Muscle layer of colon (tissue), 2 donors: Measurements from ENCODE around the gene KCNJ10.

Experiments
- H3K27ac ChIP-seq: one replicate; pipeline ENCODE4 v1.7.0; 2013; ENCODE audit warnings: low read depth, mild to moderate bottlenecking, low read length, moderate library complexity
- H3K27me3 ChIP-seq, 2 donors: one replicate each; pipeline ENCODE4 v1.7.0; 2013; ENCODE audit warnings: low read length in 2 of 2, mild to moderate bottlenecking in 2 of 2; ENCODE audit not compliant: insufficient read depth in 2 of 2, control insufficient read depth in 1 of 2
- H3K36me3 ChIP-seq: one replicate; pipeline ENCODE4 v1.7.0; 2013; ENCODE audit warnings: mild to moderate bottlenecking, low read length; ENCODE audit not compliant: insufficient read depth
- H3K4me1 ChIP-seq: one replicate; pipeline ENCODE4 v1.7.0; 2013; ENCODE audit warnings: mild to moderate bottlenecking, low read length; ENCODE audit not compliant: insufficient read depth
- H3K4me3 ChIP-seq, 2 donors: one replicate each; pipeline ENCODE4 v1.7.0; 2013; ENCODE audit warnings: low read length in 2 of 2, low read depth in 1 of 2, mild to moderate bottlenecking in 1 of 2, moderate library complexity in 1 of 2
- H3K9ac ChIP-seq: one replicate; pipeline ENCODE4 v1.7.0; 2013; ENCODE audit warnings: low read length
- H3K9me3 ChIP-seq: one replicate; pipeline ENCODE4 v1.7.0; 2013; ENCODE audit warnings: mild to moderate bottlenecking, low read length
- donor health status: abdominal sarcoma.
- donor health status: Adenocarcinoma of cecum.

The KCNJ10 gene

DNA sequence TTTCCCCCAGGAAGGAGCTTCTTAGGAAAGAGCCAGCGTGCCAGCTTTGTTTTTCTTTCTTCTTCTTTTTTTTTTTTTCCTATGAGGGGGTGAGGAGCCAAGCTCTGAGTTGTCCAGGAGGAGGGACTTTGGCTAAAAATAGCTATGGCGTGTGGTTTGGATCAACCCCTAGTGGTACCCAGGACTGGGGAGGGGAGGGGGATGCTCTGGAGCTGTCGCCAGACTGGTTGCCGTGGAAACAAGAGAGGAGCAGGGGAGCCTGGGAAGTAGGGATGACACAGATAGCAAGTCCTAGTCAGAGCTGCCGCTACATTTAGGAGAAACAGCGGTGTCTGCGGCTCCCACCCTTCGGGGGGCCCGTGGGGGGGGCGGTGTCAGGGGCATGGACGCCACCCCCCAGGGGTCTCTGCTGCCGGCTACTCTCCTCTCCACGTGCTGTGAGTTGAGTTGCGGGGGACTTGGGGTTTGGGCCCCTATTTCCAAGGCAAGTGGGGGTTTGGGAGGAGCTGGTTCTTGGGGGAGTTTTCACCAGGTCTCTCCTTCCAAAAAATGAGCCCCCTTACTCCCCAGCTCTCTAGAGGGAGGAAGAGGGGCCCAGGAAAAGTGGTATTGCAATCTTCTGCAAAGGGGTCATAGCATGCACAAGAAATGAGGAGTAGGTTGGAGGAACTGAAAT lies 11.4 kb upstream of the KCNJ10 start, which contains the start of gene KCNJ9:
Gene KCNJ9 (plus strand): TSS at position 278 of the 676 bp plus-strand sequence. CDS start 2,493 bp downstream, outside the sequence.
- no peak within 1 kb of the TSS for H3K9ac ChIP-seq
- no peak within 1 kb of the TSS for H3K27ac ChIP-seq
- H3K4me1 ChIP-seq = peaks cover 8% of the 10 kb centered on the region
- H3K4me3 ChIP-seq = no peak within 1 kb of the TSS
- peaks cover 29 to 38% of the 10 kb centered on the region in 2 donors for H3K27me3 ChIP-seq
- no peaks in the 10 kb centered on the region for H3K36me3 ChIP-seq
- H3K9me3 ChIP-seq = no peaks in the 10 kb centered on the region

DNA sequence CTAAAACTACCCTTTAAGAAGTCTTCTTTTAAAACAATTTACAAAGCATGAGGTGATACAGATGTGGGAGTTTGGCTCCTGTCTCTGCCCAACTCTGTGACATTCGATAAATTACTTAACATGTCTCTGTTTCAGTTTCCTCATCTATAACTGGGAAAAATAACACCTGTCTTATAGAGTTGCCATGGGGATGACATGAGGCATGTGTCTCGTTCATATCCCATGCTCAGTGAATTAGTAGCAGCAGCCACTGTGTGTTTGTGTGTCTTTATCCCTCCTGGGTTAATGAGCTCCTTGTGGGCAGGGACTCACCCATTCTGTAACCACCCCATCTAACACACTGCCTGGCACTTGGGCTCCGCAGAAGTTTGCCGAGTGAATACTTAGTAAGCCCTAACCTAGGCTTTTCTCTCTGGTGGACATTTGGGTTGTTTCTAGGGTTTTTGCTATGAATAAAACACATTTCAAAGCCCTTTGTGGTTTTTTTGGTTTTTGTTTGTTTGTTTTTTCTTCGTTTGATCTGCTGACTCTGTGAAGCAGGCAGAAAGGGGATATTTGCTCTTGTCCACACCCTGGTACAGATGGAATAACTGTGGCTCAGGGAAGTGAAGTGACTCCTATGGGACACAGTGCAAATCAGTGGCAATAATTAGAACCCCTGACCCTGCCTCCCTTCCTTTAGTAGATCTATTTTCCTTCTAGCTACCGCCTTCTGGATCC lies 10.6 kb upstream of the KCNJ10 start:
- Histone ChIP-seq H3K9me3 (no peaks in the 10 kb centered on the region), H3K36me3 (no peaks in the 10 kb centered on the region), H3K27me3 (peaks cover 29 to 38% of the 10 kb centered on the region in 2 donors), H3K9ac (no peak overlapping the region), H3K4me1 (peaks cover 5% of the 10 kb centered on the region), H3K27ac (no peak overlapping the region), H3K4me3 (no peak overlapping the region)

DNA sequence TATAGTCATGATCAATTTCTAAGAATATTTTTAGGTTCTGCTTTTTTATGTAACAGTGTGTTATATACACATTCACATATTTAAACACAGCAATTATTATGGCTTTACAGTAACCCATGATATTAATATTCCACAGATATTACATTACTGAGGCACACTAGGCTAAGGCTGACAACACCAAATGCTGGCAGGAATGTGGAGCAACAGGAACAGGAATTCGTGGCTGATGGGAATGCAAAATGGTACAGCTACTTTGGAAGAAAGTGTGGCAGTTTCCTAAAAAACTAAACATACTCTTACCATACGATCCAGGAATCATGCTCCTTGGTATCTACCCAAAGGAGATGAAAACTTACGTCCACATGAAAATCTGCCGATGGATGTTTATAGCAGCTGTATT lies 9.5 kb upstream of the KCNJ10 start:
- H3K4me1 ChIP-seq = peaks cover 5% of the 10 kb centered on the region
- H3K27me3 ChIP-seq = peaks cover 29 to 38% of the 10 kb centered on the region in 2 donors
- H3K27ac ChIP-seq = no peak overlapping the region
- H3K9ac ChIP-seq = no peak overlapping the region
- no peak overlapping the region for H3K4me3 ChIP-seq
- no peaks in the 10 kb centered on the region for H3K9me3 ChIP-seq
- no peaks in the 10 kb centered on the region for H3K36me3 ChIP-seq

DNA sequence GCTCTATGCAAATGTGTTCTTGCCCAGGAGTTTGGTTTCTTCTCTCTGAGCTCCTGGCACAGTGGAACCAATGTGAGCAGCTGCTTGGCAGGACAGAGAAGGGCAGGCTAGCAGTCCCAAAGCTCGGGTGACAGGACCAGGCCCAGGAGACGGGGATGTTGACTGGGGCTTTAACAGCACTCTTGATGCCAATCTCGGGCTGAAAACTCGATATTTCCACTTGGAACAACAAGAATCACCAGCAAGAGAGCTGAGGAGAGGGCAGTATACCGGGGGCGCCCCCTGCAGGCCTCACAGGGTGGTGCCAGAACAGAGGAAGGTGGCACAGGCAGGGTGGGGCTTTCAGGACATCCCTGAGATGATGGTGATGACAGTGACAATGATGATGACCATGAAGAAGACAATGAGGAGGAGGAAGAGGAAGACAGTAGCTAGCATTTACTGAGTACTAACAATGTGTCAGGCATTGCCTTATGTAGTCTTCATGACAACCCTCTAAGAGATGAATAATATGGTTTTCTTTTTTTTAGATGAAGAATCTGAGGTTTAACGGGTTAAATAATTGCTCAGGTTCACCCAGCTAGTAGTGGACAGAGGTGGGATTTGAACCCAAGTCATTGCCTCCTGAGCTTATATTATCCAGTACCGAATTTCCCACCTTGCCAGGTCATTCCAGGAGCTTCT lies 8.7 kb upstream of the KCNJ10 start:
- peaks cover 29 to 38% of the 10 kb centered on the region in 2 donors for H3K27me3 ChIP-seq
- H3K27ac ChIP-seq = no peak overlapping the region

DNA sequence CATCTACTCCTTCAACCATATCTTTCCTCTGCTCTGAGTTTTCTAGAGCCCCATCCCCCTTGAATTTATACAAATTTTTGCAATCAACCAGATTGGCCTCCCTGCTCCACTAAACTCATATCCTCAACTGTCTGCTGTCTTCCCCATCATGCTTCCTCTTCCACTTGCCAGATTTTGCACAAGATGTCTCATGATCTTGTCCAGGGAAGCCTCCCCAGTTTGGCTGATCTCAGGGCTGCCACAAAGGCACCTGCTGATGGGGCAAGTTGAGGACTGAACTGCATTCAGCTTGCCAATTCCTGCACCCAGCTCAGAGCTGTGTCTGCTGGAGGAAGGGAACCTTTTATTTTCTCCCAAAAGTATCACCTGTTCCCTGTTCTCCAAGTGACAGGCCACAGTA lies 7.5 kb upstream of the KCNJ10 start:
- no peak overlapping the region for H3K4me3 ChIP-seq
- no peak overlapping the region for H3K27ac ChIP-seq
- peaks cover 5% of the 10 kb centered on the region for H3K4me1 ChIP-seq
- H3K9ac ChIP-seq = no peak overlapping the region
- no peaks in the 10 kb centered on the region for H3K9me3 ChIP-seq
- peaks cover 24 to 27% of the 10 kb centered on the region in 2 donors for H3K27me3 ChIP-seq
- no peaks in the 10 kb centered on the region for H3K36me3 ChIP-seq

More for the DNA sequence above, 8.7 kb upstream of the KCNJ10 start:
- Histone ChIP-seq H3K4me1 (peaks cover 5% of the 10 kb centered on the region), H3K9ac (no peak overlapping the region), H3K4me3 (no peak overlapping the region), H3K36me3 (no peaks in the 10 kb centered on the region), H3K9me3 (no peaks in the 10 kb centered on the region)

DNA sequence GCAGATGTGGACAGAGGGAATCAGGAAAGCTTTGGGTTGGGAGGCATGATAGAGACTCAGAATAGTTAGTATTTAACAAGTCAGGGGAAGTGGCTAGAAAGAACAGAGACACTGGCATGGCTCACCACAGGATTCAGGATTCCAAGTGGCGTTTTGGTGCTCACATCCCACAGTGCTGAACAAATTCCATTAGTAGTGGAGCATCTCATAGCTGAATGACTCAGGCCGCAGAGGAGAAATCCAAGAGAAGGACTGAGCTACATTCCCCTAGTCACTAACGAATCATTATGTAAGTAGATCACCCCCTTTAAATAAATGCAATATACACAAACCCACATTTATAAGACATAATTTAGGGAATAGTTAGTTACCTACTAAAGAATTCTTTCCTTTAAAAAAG lies 6.3 kb upstream of the KCNJ10 start:
- peaks cover 17 to 19% of the 10 kb centered on the region in 2 donors for H3K27me3 ChIP-seq
- no peak overlapping the region for H3K27ac ChIP-seq
- no peaks in the 10 kb centered on the region for H3K9me3 ChIP-seq
- no peaks in the 10 kb centered on the region for H3K36me3 ChIP-seq
- H3K4me1 ChIP-seq = peaks cover 5% of the 10 kb centered on the region
- no peak overlapping the region for H3K4me3 ChIP-seq
- H3K9ac ChIP-seq = no peak overlapping the region

DNA sequence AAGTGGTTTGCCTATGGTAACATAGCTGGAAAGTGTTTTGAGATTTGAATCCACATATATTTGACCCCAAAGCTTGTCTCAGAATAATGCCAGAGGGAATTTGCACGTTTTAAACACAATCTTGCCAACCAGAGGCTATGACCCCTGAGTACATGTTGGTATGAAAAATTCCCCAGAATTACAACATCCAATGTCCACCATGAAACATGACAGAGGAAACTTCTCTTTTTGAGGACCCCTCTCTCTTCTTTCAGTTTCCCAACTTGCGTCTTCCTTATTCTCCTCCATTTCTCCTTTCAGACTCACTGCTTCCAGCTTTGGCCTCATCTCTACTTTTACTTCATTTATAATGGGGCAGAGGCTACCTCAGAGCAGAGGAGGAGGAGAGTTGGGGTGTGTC lies 5.9 kb upstream of the KCNJ10 start:
- Histone ChIP-seq H3K4me1 (peaks cover 4% of the 10 kb centered on the region), H3K27ac (no peak overlapping the region), H3K36me3 (no peaks in the 10 kb centered on the region), H3K9me3 (no peaks in the 10 kb centered on the region), H3K4me3 (no peak overlapping the region), H3K27me3 (peaks cover 17 to 18% of the 10 kb centered on the region in 2 donors), H3K9ac (no peak overlapping the region)

DNA sequence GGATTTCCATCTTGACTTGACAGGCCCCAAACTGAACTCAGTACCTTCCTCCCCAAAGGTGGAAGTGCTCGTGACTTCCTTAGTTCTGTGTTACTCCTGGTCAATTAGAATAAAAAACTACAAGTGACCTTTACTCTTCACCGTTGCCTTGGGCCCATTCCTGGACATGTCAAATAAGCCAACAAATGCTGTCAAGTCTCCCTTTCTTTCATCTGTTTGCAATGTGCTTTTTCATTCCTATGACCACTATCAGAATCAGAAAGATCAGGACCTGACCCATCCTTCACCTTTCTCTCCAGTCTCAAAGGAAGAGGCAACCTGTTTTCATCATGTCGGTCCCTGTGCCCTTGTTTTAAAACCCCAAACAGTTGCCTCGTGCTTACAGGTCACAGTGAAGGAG lies 4.9 kb upstream of the KCNJ10 start:
- Histone ChIP-seq H3K9ac (no peak overlapping the region), H3K9me3 (no peaks in the 10 kb centered on the region), H3K4me1 (peaks cover 6% of the 10 kb centered on the region), H3K4me3 (no peak overlapping the region), H3K36me3 (no peaks in the 10 kb centered on the region), H3K27me3 (peaks cover 11 to 16% of the 10 kb centered on the region in 2 donors), H3K27ac (no peak overlapping the region)

DNA sequence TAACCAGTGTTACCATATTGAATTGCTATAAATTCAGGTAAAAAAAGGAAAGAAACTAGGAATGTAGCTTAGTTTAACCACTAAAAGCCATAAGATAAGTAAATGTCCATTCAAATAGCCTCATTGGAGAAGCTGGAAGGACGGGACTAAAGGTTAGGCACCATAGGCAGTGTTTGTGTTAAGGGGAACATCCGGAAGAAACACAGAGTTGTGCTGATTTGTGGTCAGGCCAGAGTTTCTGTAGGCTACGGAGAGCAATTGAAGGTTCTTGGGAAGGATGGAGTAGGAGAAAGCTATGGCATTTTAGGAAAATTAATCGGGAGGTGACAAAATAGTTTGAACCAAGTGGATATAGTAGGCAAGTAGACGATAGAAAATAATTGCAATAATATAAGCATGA lies 1.3 kb upstream of the KCNJ10 start:
- Histone ChIP-seq H3K4me3 (no peak overlapping the region), H3K27ac (no peak overlapping the region), H3K9ac (no peak overlapping the region), H3K36me3 (no peaks in the 10 kb centered on the region), H3K4me1 (peaks cover 6% of the 10 kb centered on the region), H3K27me3 (peaks cover 5 to 12% of the 10 kb centered on the region in 2 donors), H3K9me3 (no peaks in the 10 kb centered on the region)

DNA sequence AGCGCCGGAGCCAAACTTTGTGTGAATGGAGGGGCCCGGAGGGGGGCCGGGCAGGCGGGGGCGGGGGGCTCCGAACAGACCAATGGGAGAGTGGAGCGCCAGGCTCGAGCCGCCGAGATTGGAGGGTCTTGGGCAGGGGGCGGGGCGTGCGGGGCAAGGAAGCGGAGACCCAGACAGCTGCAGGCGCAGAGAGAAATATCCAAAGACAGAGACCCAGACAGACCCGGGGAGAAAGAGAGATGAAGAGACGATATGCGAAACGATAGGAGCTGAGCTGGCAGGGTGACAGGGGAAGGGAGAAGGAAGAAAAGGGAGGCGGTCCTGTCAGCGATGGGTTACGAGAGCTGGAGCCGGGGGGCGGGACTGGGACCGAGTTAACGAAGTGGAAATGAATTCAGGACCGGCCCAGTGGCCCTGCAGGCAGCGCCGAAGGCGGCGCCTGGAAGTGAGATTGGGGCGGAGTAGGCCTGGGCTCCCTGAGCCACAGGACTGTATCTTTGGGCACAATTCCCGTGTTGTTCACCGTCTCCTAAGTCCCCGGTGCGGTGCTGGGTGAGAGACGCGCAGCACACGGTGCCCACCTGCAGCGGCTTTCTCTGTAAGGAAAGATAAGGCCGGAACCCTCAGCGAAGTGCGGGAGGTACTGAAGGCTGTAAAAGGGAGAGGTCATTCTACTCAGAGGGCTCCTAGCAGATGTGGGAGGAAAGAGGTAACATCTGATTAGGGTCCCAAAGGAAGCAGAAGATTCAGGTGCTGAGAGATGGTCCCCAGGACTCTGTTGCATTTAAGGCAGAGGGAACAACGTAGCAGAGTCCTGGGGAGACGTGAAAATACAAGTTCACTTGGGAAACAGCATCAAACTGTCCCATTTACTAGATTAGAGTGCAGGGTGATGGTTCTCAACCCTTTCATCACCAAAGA lies 543 bp upstream of the KCNJ10 start:
- peaks cover 5 to 12% of the 10 kb centered on the region in 2 donors for H3K27me3 ChIP-seq
- peak overlapping the region; percentile 59 to 78 for H3K4me3 ChIP-seq
- H3K9me3 ChIP-seq = no peaks in the 10 kb centered on the region
- no peak overlapping the region for H3K27ac ChIP-seq
- no peak overlapping the region for H3K9ac ChIP-seq
- peaks cover 6% of the 10 kb centered on the region for H3K4me1 ChIP-seq
- no peaks in the 10 kb centered on the region for H3K36me3 ChIP-seq

DNA sequence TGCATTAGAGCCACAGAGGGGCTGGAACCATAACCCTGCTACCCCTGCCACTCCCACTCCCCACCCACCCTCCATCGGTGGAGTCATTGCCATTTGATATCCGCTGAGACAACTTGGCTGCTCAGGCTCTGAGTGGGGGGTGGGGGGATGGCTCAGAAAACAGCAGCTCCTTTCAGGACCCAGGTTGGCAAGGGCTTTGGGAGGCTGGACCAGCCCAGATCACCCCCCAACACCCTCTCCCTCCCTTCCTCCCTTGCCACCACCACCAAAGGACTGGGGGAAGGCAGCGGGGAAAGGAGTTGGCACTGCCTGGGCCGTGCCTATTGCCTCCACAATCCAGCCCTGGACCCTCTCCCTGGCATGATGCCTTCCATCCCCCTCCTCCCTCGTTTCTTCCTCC lies 1.7 kb downstream of the KCNJ10 start:
- Histone ChIP-seq H3K27ac (no peak overlapping the region), H3K9ac (no peak overlapping the region), H3K4me1 (peaks cover 6% of the 10 kb centered on the region), H3K9me3 (no peaks in the 10 kb centered on the region), H3K4me3 (no peak overlapping the region), H3K36me3 (no peaks in the 10 kb centered on the region), H3K27me3 (peaks cover 5 to 12% of the 10 kb centered on the region in 2 donors)
